M059J (cell line): ENCODE measurements around the gene CMTM8. TPM values are rescaled to one million over a fixed set of nuclear protein-coding genes. Genes with fewer than 3 reads are reported as not detected.
"Not testable (repeated sequence)": the region's sequence is repeated elsewhere in the genome, so short reads cannot be mapped to it uniquely, and the experiment has no call there.

Experiments used
- DNase-seq: peaks from one replicate; pipeline ENCODE4 v3.0.0-alpha.2; 2012; ENCODE audit warnings: low read depth
- total RNA-seq: library from RNA; depleted of rRNA; stranded (reverse); fragments of >200 nt; shearing (Covaris generic); gene quantifications from 2 replicates; pipeline ENCODE4 v1.2.3, GENCODE V29; 2014

The CMTM8 gene
- total RNA-seq, 1 experiment from 2014 or later: 4.6 TPM

GRCh38 chr3:32375596-32375930 lies 137.1 kb downstream of the CMTM8 start:
- DNase-seq: no peak

- peak; percentile 16 for DNase-seq
Measured at GRCh38 chr3:32376115-32376514, 137.6 kb downstream of the CMTM8 start.

GRCh38 chr3:32379831-32380500 lies 141.5 kb downstream of the CMTM8 start:
- no peak for DNase-seq

- no peak for DNase-seq
Measured at GRCh38 chr3:32381922-32382321, 143.4 kb downstream of the CMTM8 start.

GRCh38 chr3:32383136-32383711 lies 144.7 kb downstream of the CMTM8 start:
- no peak for DNase-seq

GRCh38 chr3:32384938-32385337 lies 146.5 kb downstream of the CMTM8 start:
- peak; percentile 33 for DNase-seq

GRCh38 chr3:32387512-32387911 lies 149.0 kb downstream of the CMTM8 start:
- DNase-seq: no peak

GRCh38 chr3:32389577-32389976 lies 151.1 kb downstream of the CMTM8 start:
- not testable (repeated sequence) for DNase-seq

- DNase-seq: peak; percentile 66
Measured at GRCh38 chr3:32391643-32392535, 153.4 kb downstream of the CMTM8 start, which contains the start of gene CMTM7. Gene CMTM7, plus strand, starts transcription at chr3:32391853. Its CDS starts 54 bp downstream, at chr3:32391907.

GRCh38 chr3:32392536-32393302 lies 154.2 kb downstream of the CMTM8 start:
- DNase-seq: peak; percentile 50

GRCh38 chr3:32395496-32395895 lies 157.0 kb downstream of the CMTM8 start:
- no peak for DNase-seq

GRCh38 chr3:32397941-32398340 lies 159.5 kb downstream of the CMTM8 start:
- DNase-seq: no peak

GRCh38 chr3:32398531-32398930 lies 160.1 kb downstream of the CMTM8 start:
- DNase-seq: no peak

GRCh38 chr3:32399030-32399620 lies 160.6 kb downstream of the CMTM8 start:
- peak; percentile 65 for DNase-seq

GRCh38 chr3:32401126-32401525 lies 162.6 kb downstream of the CMTM8 start:
- DNase-seq: peak; percentile 15

- peak; percentile 79 for DNase-seq
Measured at GRCh38 chr3:32401556-32402081, 163.1 kb downstream of the CMTM8 start.

- no peak for DNase-seq
Measured at GRCh38 chr3:32403663-32404062, 165.2 kb downstream of the CMTM8 start.

- DNase-seq: no peak
Measured at GRCh38 chr3:32404714-32405113, 166.2 kb downstream of the CMTM8 start.

- peak; percentile 16 for DNase-seq
Measured at GRCh38 chr3:32405155-32405554, 166.7 kb downstream of the CMTM8 start.

- no peak for DNase-seq
Measured at GRCh38 chr3:32405711-32406323, 167.3 kb downstream of the CMTM8 start.
